Measurements from ENCODE around the gene PHF14.
"Not testable (repeated sequence)": the region's sequence is repeated elsewhere in the genome, so short reads cannot be mapped to it uniquely, and the experiment has no call there.

PHF14 gene

GRCh38 chr7:10981317-10981716 lies 7.6 kb downstream of the PHF14 start:
- DNase-seq: no peak

DNA sequence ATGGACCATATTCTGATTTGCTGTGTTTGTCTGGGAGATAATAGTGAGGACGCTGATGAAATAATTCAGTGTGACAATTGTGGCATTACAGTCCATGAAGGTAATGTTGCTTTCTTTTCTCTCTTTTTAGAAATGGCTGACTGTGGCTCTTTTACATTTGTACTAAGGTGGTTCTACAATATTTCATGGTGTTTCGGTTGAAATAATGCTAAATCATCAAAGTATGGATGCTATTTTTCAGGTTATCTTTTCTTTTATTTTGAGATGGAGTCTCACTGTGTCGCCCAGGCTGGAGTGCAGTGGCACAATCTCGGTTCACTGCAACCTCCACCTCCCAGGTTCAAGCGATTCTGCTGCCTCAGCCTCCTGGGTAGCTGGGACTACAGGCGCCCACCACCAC lies 17.1 kb downstream of the PHF14 start:
- not testable (repeated sequence) for DNase-seq

- DNase-seq: not testable (repeated sequence)
These were observed 22.0 kb downstream of the PHF14 start for GRCh38 chr7:10995482-10996166.

GRCh38 chr7:10998996-10999757 lies 25.5 kb downstream of the PHF14 start:
- no peak for DNase-seq

DNA sequence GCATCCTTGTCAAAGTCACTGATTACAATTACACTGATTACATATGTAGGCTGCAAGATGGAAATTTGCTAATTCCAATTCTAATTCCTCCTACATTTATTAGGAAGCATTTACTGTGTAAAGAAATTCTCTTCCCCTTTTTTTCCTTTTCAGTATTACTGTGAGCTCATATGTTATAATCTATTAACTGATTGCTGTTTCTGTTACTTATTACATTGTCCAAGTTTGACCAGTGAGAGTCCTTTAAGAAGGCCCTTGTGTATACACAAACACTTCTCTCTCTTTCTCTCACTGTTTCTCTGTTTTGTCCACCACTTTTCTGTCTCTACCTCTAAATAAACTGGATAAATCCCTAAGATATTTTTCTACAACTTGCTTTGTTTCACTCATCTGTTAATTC lies 31.5 kb downstream of the PHF14 start:
- no peak for DNase-seq

- no peak for DNase-seq
These were observed 32.6 kb downstream of the PHF14 start for GRCh38 chr7:11006291-11006690.

GRCh38 chr7:11009631-11010030 lies 36.0 kb downstream of the PHF14 start:
- no peak for DNase-seq

- DNase-seq: no peak
These were observed 47.8 kb downstream of the PHF14 start for GRCh38 chr7:11021468-11021867.

DNA sequence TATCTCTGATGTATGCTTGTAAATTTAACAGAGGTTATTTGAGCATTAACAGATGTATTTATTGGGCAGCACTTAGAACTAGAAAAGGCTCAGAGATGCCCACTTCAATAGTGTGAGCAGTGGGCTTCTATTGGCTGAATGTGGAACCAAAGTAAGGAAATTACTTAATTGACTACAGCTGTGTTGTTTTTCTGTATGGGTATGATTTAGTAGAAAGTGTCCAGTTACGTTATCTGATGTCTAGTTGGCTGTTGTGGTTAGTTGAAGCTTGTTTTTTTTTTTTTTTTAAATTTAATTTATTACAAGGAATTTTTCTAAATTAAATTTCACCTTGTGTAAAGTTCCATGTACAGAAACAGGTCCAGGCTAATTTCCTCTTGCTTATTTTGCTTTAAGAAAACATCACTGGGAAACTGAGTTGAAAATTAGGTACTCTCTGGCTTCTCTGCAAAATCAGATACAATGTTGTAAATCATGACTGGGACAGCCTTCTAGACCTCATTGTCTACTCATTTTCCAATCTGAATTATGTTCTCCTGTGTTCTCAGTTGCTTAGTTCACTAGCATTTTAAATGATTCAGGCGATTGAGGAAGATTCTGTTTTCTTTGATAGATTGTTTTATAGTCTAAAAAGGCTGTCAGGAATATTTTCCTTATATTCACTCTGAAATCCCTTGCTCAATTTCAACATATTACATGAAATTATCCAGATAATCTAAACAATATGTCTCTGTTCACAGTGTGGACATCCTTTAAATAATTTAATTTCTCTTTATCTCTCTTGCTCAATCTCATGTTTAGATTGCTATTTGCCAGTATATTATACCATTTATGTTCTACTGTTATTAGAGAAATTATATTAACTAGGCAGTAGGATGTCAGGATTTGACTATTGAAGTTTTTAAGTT lies 53.0 kb downstream of the PHF14 start:
- DNase-seq: no peak

DNA sequence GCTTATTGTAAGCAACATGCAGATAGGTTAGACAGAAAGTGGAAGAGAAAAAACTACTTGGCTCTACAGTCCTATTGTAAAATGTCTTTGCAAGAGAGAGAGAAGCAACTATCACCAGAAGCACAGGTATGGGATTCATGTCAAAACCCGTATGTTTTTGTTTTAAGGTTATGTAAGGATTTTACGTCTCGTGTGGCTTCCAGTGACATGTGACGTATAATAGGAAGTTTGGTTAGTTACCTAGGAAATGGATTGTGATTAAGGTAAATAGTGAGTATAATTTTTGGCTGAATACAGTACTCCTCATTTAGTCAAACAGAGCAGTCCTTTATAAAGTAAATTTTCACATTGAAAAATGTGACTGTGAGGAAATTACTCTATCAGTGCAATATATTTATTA lies 62.0 kb downstream of the PHF14 start:
- no peak for DNase-seq

DNA sequence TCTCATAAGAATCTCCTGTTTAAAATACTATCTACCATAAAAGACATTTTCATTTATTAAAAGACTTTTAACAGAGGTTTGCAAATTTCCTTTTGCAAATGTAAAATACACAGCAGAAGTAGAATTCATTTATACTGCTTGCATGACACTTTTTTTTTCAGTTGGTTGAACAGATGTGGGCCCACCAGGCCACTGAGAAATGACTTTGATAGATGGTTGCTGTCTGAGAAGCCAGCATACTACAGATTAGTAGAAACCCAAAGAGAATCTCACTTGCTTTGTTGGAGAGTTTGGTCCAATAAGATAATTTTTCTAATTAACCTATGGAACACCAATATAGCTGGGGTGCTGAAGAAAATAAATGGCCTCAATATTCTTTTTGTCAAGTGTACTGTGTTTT lies 66.3 kb downstream of the PHF14 start:
- DNase-seq: no peak

GRCh38 chr7:11054033-11054432 lies 80.4 kb downstream of the PHF14 start:
- DNase-seq: no peak

DNA sequence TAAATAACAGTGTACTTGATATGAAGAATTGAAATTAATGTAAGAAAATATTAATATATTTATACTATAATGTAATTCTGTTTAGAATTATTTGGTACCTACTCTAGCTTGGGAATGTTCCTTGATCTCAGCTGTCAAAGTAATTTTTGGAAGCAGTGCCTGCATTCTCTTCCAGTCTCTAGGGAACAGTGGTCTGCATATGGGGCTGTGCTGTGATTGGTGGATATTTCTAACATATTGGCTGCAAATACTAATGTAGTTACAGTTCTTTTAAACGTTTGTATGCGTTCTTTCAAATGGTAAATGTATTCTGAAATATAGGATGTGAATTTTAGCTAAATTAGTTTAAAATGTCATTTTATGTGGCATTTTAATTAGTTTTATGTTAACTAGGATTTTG lies 87.2 kb downstream of the PHF14 start:
- DNase-seq: no peak

GRCh38 chr7:11062110-11062509 lies 88.4 kb downstream of the PHF14 start:
- no peak for DNase-seq

DNA sequence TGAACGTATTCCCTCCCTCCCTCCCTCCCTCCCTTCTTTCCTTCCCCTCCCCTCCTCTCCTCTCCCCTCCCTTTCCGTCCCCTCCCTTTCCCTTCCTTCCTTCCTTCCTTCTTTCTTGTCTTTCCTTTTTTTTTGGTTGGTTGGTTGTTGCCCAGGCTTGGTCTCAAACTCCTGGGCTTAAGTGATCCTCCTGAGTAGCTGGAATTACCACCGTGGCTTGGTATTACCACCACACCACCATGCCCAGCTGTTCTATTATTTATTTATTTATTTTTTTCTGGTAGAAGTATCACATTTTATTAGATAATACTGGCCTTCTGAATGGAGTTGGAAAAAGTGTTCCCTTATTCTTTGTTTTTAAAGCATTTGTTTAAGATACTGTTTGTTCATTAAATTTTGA lies 95.9 kb downstream of the PHF14 start:
- no peak for DNase-seq

GRCh38 chr7:11077816-11078215 lies 104.1 kb downstream of the PHF14 start:
- DNase-seq: no peak

GRCh38 chr7:11078247-11078834 lies 104.7 kb downstream of the PHF14 start:
- no peak for DNase-seq

DNA sequence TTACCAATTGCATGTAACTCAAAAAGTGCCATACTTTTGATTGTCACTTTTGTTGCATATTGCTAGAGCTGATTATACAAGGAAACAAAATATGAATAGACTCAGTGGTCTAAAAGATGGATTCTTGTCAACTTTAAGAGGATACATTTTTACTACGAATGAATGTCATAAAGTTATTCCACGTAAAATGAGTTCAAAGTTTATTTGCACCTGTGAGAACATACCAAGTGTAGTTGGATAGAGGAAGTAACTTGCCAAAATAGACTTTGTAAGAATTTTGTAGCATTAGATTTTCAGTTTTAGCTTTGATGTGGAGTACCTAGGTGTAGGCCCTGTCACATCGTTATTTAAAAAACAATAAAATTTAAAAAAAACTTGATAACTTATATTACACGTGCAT lies 106.2 kb downstream of the PHF14 start:
- no peak for DNase-seq

GRCh38 chr7:11082121-11082520 lies 108.4 kb downstream of the PHF14 start:
- no peak for DNase-seq

- DNase-seq: no peak
These were observed 109.0 kb downstream of the PHF14 start for GRCh38 chr7:11082552-11083213.

DNA sequence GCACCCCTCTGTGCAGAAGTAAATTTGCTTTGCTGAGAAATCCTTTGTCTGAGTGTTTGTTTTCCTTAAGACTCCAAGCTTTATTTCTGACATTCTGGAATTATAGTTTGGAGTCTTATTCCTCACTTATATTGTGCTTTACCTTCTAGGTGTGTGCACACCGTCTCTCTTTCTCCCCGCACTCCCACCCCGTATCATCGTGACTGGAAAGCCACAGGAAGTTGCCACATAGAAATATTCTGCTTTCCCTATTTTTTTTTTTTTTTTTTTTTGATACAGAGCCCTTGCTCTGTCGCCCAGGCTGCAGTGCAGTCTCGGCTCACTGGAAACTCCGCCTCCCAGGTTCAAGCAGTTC lies 109.5 kb downstream of the PHF14 start:
- DNase-seq: no peak

- no peak for DNase-seq
These were observed 130.9 kb downstream of the PHF14 start for GRCh38 chr7:11104578-11104977.

DNA sequence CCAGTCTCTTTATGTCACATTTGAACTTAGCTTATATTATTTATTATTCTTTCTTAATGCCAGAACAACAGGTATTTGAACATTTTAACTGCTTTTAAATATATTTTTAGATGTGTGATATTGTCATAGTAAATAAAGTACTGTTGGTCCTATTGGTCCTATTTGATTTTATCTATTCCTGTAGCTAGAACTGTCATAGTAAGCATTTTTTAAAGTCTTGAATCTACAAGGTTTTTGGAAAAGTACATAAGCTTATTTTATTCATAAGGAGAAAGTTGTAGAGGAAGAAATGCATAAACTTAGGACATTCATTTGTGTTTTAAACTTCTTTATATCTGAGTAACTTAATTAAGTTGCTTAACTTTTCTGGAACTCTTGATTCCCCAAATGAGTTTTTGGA lies 136.0 kb downstream of the PHF14 start:
- DNase-seq: no peak

All from COR-L47 (cell line).